Left ventricle myocardium inferior (tissue), 1 donor: Measurements from ENCODE around the gene ARL5C. TPM values are rescaled to one million over a fixed set of nuclear protein-coding genes. Genes with fewer than 3 reads are reported as not detected.

Experiments used
- DNase-seq: peaks from one replicate; pipeline ENCODE4 v3.0.0-alpha.2; 2020
- H3K27ac ChIP-seq: fragments of 200-600 bp; replicated peaks from 2 replicates; pipeline ENCODE4 v1.8.0; 2021
- H3K27me3 ChIP-seq: fragments of 200-600 bp; 2 replicates; pipeline ENCODE4 v1.8.0; 2021; ENCODE audit warnings: low read depth
- H3K36me3 ChIP-seq: fragments of 200-600 bp; 2 replicates; pipeline ENCODE4 v1.8.0; 2021
- H3K4me1 ChIP-seq: fragments of 200-600 bp; 2 replicates; pipeline ENCODE4 v1.8.0; 2021
- H3K4me3 ChIP-seq: fragments of 200-600 bp; 2 replicates; pipeline ENCODE4 v1.8.0; 2021; ENCODE audit warnings: mild to moderate bottlenecking, moderate library complexity
- H3K9me3 ChIP-seq: fragments of 200-600 bp; replicated peaks from 2 replicates; pipeline ENCODE4 v1.8.0; 2021
- CTCF ChIP-seq: fragments of 200-600 bp; IDR thresholded peaks from 2 replicates; pipeline ENCODE4 v1.8.0; 2021; ENCODE audit warnings: antibody characterized with exemption, mild to moderate bottlenecking, borderline replicate concordance
- intact Hi-C: fragments of 100-400 bp; cut with micrococcal nuclease; formaldehyde crosslinking; loops from one replicate; pipeline ENCODE4 v1.11.0; 2022
- total RNA-seq: library from RNA; stranded (reverse); fragmentation: NEBNext Ultra II Directional; extraction: Animal tissue kit (Norgen Biotek cat#: 25700); gene quantifications from one replicate; pipeline ENCODE4 v1.2.1, GENCODE V29; 2021
- donor health status: DM: no; HTN: yes; CAD: no; lungs with severe emphysema.

ARL5C gene
- total RNA-seq, 1 donor from 2014 or later, result not detected

- Histone ChIP-seq H3K27ac (no peak overlapping the region), H3K36me3 (peaks cover 12% of the 10 kb centered on the region)
- no peak for DNase-seq
Measured at GRCh38 chr17:39177256-39177655, 11.3 kb upstream of the ARL5C start.

GRCh38 chr17:39175695-39176093 lies 9.7 kb upstream of the ARL5C start:
- no peak for TF ChIP-seq CTCF
- Histone ChIP-seq H3K36me3 (peaks cover 12% of the 10 kb centered on the region), H3K4me3 (no peak overlapping the region), H3K4me1 (peaks cover 7% of the 10 kb centered on the region), H3K9me3 (no peaks in the 10 kb centered on the region), H3K27ac (no peak overlapping the region), H3K27me3 (peaks cover 4% of the 10 kb centered on the region)
- intact Hi-C loops, result no loop called here
- no peak for DNase-seq

More at GRCh38 chr17:39177256-39177655, 11.3 kb upstream of the ARL5C start:
- H3K4me3 ChIP-seq, result no peak overlapping the region
- intact Hi-C loops, result no loop called here
- H3K9me3 ChIP-seq, result no peaks in the 10 kb centered on the region
- peaks cover 7% of the 10 kb centered on the region for H3K4me1 ChIP-seq
- TF ChIP-seq CTCF, result no peak
- H3K27me3 ChIP-seq, result peaks cover 4% of the 10 kb centered on the region

- no peaks in the 10 kb centered on the region for H3K9me3 ChIP-seq
- no peak overlapping the region for H3K27ac ChIP-seq
- TF ChIP-seq CTCF, result peak; percentile 90
- H3K36me3 ChIP-seq, result peaks cover 12% of the 10 kb centered on the region
- intact Hi-C loops, result no loop called here
- H3K27me3 ChIP-seq, result peaks cover 4% of the 10 kb centered on the region
- peak; percentile 79 for DNase-seq
- no peak overlapping the region for H3K4me3 ChIP-seq
- H3K4me1 ChIP-seq, result peaks cover 7% of the 10 kb centered on the region
Measured at GRCh38 chr17:39174920-39175694, 9.1 kb upstream of the ARL5C start.

- no peak overlapping the region for H3K4me3 ChIP-seq
- intact Hi-C loops, result no loop called here
- no peak overlapping the region for H3K27ac ChIP-seq
- H3K27me3 ChIP-seq, result peaks cover 4% of the 10 kb centered on the region
- DNase-seq, result no peak
- H3K9me3 ChIP-seq, result no peaks in the 10 kb centered on the region
- no peak for TF ChIP-seq CTCF
- peaks cover 12% of the 10 kb centered on the region for H3K36me3 ChIP-seq
- H3K4me1 ChIP-seq, result peaks cover 7% of the 10 kb centered on the region
Measured at GRCh38 chr17:39173526-39174274, 7.7 kb upstream of the ARL5C start.

- peaks cover 12% of the 10 kb centered on the region for H3K36me3 ChIP-seq
- H3K27me3 ChIP-seq, result peaks cover 4% of the 10 kb centered on the region
- H3K27ac ChIP-seq, result no peak overlapping the region
- H3K4me1 ChIP-seq, result peaks cover 8% of the 10 kb centered on the region
- H3K4me3 ChIP-seq, result no peak overlapping the region
- no peak for TF ChIP-seq CTCF
- intact Hi-C loops, result no loop called here
- no peak for DNase-seq
- H3K9me3 ChIP-seq, result peaks cover 4% of the 10 kb centered on the region
Measured at GRCh38 chr17:39173080-39173479, 7.1 kb upstream of the ARL5C start.
